Measurements from ENCODE around the gene TNRC18.

GRCh38 chr7:5330288-5330687 is 93.3 kb downstream of the TNRC18 start:
- TF ChIP-seq CTCF (conservative IDR thresholded peaks at IDR 0.05) (no peak), EZH2 (IDR thresholded peaks at IDR 0.05; ENCODE audit: low read depth) (no peak)
